DND-41 (cell line): Measurements from ENCODE around the gene BPIFB6.

Experiments
- ATAC-seq: fragments of 200-7000 bp; cut with Tn5 transposase; 3 replicates; pipeline ENCODE4 v1.9.1; 2021; ENCODE audit warnings: low read depth; ENCODE audit not compliant: insufficient read depth
- DNase-seq: peaks from one replicate; pipeline ENCODE4 v3.0.0-alpha.2; 2020
- H2AFZ ChIP-seq: 2 replicates; pipeline ENCODE4 v1.6.0; 2012; ENCODE audit warnings: low read depth, low read length
- H3K27ac ChIP-seq: 2 replicates; pipeline ENCODE4 v1.5.1; 2012; ENCODE audit warnings: low read length, inconsistent platforms
- H3K27me3 ChIP-seq: fragments of 200-600 bp; sonication (generic); 2 replicates; pipeline ENCODE4 v1.6.0; 2012; ENCODE audit warnings: low read length, mild to moderate bottlenecking, inconsistent platforms; ENCODE audit not compliant: insufficient read depth, poor library complexity
- H3K36me3 ChIP-seq: 2 replicates; pipeline ENCODE4 v1.5.1; 2012; ENCODE audit warnings: low read length, inconsistent platforms; ENCODE audit not compliant: insufficient read depth
- H3K4me1 ChIP-seq: 2 replicates; pipeline ENCODE4 v1.5.1; 2012; ENCODE audit warnings: mild to moderate bottlenecking, low read length; ENCODE audit not compliant: insufficient read depth
- H3K4me2 ChIP-seq: 2 replicates; pipeline ENCODE4 v1.6.0; 2012; ENCODE audit warnings: mild to moderate bottlenecking, moderate library complexity, low read length, inconsistent platforms; ENCODE audit not compliant: insufficient read depth
- H3K4me3 ChIP-seq, 2 experiments: fragments of 200-600 bp in 1 of 2; shearing (Covaris generic) in 1 of 2; 2 replicates each; pipeline ENCODE4 v1.5.1; 2012 to 2016; ENCODE audit warnings: inconsistent platforms in 2 of 2, low read length in 2 of 2, mild to moderate bottlenecking in 2 of 2, low read depth in 1 of 2, moderate library complexity in 1 of 2
- H3K79me2 ChIP-seq: 2 replicates; pipeline ENCODE4 v1.6.0; 2012; ENCODE audit warnings: low read length, inconsistent platforms; ENCODE audit not compliant: insufficient read depth
- H3K9ac ChIP-seq: 2 replicates; pipeline ENCODE4 v1.6.0; 2012; ENCODE audit warnings: low read depth, mild to moderate bottlenecking, inconsistent platforms, low read length, moderate library complexity
- H3K9me3 ChIP-seq: 2 replicates; pipeline ENCODE4 v1.5.1; 2012; ENCODE audit warnings: low read length, moderate library complexity, mild to moderate bottlenecking, inconsistent platforms; ENCODE audit not compliant: insufficient read depth, severe bottlenecking
- H4K20me1 ChIP-seq: 2 replicates; pipeline ENCODE4 v1.6.0; 2012; ENCODE audit warnings: low read length; ENCODE audit not compliant: insufficient read depth
- CTCF ChIP-seq: IDR thresholded peaks from 2 replicates; pipeline ENCODE4 v1.5.1; 2012; ENCODE audit warnings: borderline replicate concordance, low read length, moderate library complexity, mild to moderate bottlenecking; ENCODE audit not compliant: poor library complexity, severe bottlenecking; ENCODE audit errors: extremely low read depth
- EZH2 ChIP-seq: IDR thresholded peaks from 3 replicates; pipeline ENCODE4 v1.6.1; 2012; ENCODE audit warnings: borderline replicate concordance, low read depth, mild to moderate bottlenecking, moderate library complexity, low read length, inconsistent platforms; ENCODE audit not compliant: severe bottlenecking

BPIFB6 gene

DNA sequence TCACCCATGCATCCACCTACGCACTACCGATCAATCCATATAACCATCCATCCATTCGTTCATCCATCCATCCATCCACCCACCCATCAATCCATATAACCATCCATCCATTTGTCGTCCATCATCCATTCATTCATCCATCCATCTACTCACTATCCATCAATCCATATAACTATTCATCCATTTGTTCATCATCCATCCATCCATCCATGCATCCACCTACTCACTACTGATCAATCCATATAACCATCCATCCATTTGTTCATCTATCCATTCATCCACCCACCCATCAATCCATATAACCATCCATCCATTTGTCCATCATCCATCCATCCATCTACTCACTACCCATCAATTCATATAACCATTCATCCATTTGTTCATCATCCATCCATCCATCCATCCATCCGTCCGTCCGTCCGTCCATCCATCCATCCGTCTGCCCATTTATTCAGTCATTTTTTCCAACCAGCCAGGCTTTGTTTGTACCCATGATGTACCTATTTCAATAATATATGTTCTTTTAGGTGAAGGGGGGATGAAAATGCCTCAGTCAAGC is 6.1 kb upstream of the BPIFB6 start:
- DNase-seq = no peak
- H4K20me1 ChIP-seq = no peaks in the 10 kb centered on the region
- no peaks in the 10 kb centered on the region for H3K79me2 ChIP-seq
- TF ChIP-seq EZH2 (no peak), CTCF (no peak)
- no peaks in the 10 kb centered on the region for H3K4me1 ChIP-seq
- no peak overlapping the region for H2AFZ ChIP-seq
- no peak overlapping the region for H3K9ac ChIP-seq
- H3K4me2 ChIP-seq = no peak overlapping the region
- H3K36me3 ChIP-seq = no peaks in the 10 kb centered on the region
- no peaks in the 10 kb centered on the region for H3K9me3 ChIP-seq
- H3K4me3 ChIP-seq = no peak overlapping the region
- no peak overlapping the region for H3K27ac ChIP-seq
- H3K27me3 ChIP-seq = no peaks in the 10 kb centered on the region
- ATAC-seq = no peak

DNA sequence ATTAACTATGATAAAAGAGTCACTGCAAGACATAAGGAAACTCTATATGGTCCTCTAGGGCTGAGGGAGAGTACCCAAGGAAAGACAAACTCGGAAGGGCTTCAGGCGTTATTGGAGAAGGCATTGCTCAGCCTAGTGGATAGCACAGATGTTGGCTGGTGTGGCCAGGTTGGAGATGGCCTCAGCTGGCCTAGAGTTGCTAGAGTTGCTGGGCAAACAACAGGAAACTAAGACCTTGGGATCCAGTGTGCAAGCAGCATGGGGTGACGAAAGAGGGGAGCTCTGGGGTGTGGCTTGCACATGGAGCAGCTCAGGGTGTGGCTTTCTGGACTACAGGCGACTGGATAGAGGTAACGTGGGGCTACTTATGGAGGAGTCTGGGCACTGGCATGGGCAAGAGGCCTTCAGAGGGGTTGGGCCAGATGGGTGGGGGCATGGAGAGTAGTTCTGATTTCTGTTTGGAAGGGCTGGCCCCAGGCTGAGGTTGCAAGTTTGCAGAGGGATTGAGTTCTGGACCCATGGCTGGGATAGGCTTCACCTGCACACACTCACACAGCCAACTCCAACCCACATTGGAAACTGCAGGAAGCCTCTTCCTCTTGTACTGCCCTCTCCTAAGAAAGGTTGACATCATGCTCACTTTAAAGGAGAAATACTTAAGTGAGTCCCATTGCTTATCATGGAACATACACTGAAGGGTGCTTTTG is 5.2 kb upstream of the BPIFB6 start:
- H3K27ac ChIP-seq = no peak overlapping the region

GRCh38 chr20:33026779-33027759 is 4.4 kb upstream of the BPIFB6 start:
- Histone ChIP-seq H3K4me3 (no peak overlapping the region), H3K27ac (no peak overlapping the region), H4K20me1 (no peaks in the 10 kb centered on the region), H3K36me3 (no peaks in the 10 kb centered on the region), H3K27me3 (no peaks in the 10 kb centered on the region), H3K4me1 (no peaks in the 10 kb centered on the region), H2AFZ (no peak overlapping the region), H3K9ac (no peak overlapping the region), H3K9me3 (no peaks in the 10 kb centered on the region), H3K4me2 (no peak overlapping the region), H3K79me2 (no peaks in the 10 kb centered on the region)
- DNase-seq = no peak
- ATAC-seq = no peak
- no peak for TF ChIP-seq CTCF
- TF ChIP-seq EZH2 = no peak

More for the DNA sequence above, 5.2 kb upstream of the BPIFB6 start:
- H4K20me1 ChIP-seq = no peaks in the 10 kb centered on the region
- H3K4me3 ChIP-seq = no peak overlapping the region
- no peaks in the 10 kb centered on the region for H3K9me3 ChIP-seq
- H3K4me2 ChIP-seq = no peak overlapping the region
- no peaks in the 10 kb centered on the region for H3K27me3 ChIP-seq
- H3K79me2 ChIP-seq = no peaks in the 10 kb centered on the region
- no peak overlapping the region for H3K9ac ChIP-seq
- ATAC-seq = no peak
- H2AFZ ChIP-seq = no peak overlapping the region
- no peak for DNase-seq
- no peaks in the 10 kb centered on the region for H3K36me3 ChIP-seq
- TF ChIP-seq EZH2 = no peak
- no peak for TF ChIP-seq CTCF
- no peaks in the 10 kb centered on the region for H3K4me1 ChIP-seq
